HG02938 (cell line): ENCODE results near the gene FGFR2.

Source experiments
- ATAC-seq: cut with Tn5 transposase; IDR thresholded peaks from one replicate; pipeline ENCODE4 v1.9.1; 2021; ENCODE audit warnings: mild to moderate bottlenecking, moderate library complexity; ENCODE audit not compliant: unreplicated experiment

Gene FGFR2

DNA sequence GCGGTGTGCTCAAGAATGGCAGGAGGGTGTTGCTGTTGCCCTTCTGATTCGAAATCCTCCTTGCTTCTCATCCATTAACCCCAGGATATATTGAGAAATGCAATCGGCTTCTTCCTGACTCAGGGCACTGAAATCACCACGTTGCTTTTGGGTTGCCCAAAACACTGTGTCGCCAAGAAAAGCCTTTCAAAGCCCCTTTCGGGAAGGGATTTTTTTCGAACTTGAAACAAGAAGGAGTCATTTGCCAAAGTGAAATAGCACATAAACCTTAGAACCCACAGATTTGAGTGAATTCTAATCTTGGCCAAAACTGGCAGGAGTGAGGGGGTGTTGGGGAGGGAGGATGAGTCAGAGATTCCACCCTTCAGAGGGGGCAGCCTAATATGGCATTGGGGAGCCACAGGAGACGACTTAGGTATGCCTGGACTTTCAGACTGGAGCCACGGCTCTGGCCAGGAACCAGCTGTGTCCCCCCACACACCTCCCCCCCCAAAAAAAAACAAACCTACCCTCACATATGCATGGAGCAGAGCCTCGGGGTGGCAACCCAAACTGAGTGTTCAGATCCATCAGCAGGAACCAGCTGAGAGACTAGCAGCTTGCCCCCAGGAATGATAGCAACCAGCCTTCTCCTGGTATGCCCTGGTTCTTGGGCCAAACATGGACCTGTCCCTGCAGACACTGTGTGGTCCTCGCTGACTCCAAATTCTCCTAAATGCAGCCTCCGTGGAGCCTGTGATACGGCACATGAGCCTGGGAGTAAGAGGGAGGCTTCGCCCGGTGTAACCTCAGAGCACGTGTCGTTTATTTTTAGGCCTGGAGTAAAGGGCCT, 138.4 kb downstream of the FGFR2 start:
- ATAC-seq = no peak

DNA sequence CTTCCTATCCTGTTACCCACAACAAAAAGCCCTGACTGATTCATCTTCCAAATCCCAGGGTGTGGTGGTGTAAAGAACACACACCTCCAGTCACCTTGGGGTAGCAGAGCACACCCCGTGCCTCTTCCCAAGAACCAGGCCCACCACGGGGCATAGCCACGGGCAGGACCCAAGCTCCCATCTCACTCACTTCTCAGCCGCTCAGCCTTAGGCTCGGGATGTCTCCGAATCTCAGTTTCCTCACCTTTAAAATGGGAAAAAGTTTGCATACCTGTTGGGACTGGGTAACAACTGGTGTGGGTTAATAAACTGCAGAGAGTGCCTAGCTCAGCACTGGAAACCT, 139.0 kb downstream of the FGFR2 start:
- ATAC-seq = no peak

- no peak for ATAC-seq
Observed at GRCh38 chr10:121457729-121458128, 140.5 kb downstream of the FGFR2 start.

- no peak for ATAC-seq
Observed at GRCh38 chr10:121455377-121455776, 142.9 kb downstream of the FGFR2 start.

- ATAC-seq = no peak
Observed at GRCh38 chr10:121454781-121455180, 143.5 kb downstream of the FGFR2 start.

DNA sequence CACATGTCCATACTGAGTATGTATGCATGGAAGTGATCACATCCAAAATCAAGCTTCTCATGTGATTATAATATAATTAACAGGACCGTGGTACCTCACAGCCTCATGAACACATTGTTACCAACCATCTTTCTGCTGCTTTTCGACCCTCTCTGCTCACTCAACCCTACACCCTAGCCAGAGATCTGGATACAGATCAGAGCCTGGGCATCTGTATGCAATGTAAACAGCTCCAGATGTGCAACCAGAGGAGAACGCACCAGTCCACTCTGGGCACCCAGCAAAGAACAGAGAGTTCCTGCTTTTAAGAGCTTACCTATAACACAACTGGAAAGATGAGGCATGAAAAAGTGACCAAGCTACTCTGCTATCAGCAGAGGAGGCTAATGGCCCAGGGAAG, 145.1 kb downstream of the FGFR2 start:
- ATAC-seq = no peak

DNA sequence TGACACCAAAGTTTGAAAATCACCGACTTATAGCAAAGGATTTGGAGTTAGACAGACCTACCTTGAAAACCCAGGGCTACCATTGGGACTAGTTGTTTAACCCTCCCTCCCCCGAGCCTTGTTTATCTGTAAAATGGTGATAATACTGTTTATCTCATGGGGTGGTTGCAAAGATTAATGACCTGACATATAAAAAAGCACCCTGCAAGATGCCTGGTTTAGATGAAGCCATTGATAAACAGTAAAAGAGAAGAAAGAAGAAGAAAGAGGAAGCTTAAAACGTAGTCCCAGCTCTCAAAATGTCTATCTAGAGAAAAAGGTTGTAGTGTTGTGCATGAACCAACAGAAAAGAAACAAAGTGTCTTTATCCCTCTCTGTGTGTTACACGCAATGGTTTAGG, 145.7 kb downstream of the FGFR2 start:
- no peak for ATAC-seq

GRCh38 chr10:121450247-121450646, 148.0 kb downstream of the FGFR2 start:
- no peak for ATAC-seq

DNA sequence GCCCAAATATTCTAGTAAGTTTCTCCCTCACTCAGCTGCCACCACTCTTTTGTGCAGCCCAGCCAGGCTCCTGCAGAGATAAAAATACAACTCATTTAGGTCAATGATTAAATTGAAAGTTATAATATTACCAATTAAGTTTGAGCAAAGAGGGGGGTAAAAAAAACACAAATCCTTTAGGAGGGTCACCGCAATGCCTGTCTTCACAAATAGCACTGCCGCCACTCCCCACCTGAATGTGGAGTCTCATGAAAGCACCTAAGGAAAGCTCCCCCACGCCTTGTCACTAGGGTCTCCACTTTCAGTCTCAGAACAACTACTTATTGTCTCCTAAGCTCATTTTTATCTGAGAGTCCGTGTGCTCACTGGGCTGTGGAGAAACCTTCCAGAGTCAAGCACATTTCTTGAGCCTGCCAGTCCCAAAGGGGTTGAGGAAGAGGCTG, 148.7 kb downstream of the FGFR2 start:
- ATAC-seq = peak; percentile 16

DNA sequence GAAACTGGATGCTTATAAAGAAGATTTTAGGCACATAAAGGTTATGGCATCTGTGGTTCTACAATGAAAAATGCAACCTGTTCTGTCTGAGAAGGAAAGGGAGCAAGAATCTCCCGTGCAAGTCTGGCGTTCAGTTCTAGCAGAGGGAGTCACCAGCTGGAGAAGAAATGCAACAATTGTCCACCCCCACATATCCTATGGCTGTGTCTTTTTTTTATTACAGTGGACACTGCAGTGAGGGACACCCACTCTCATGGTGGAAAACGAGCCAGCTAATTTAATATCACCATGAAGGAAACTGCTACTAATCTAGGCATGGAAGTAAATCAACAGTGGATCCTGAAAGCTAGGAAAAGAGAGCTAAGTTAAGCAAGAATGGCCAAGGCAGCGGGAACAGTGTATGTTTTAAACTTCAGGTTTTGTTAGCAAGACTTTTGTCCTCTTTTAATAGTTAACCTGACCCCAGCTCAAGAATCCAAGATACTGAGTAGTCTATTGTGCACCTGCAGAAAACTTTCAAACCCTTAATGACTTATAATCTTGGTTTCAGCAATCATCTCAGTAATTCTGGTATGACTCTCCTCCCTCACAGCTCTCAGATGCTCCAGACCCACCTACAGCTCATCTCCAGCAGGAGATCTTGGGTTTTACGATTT, 149.3 kb downstream of the FGFR2 start:
- peak; percentile 98 for ATAC-seq

- ATAC-seq = no peak
Observed at GRCh38 chr10:121444520-121445165, 153.6 kb downstream of the FGFR2 start.

DNA sequence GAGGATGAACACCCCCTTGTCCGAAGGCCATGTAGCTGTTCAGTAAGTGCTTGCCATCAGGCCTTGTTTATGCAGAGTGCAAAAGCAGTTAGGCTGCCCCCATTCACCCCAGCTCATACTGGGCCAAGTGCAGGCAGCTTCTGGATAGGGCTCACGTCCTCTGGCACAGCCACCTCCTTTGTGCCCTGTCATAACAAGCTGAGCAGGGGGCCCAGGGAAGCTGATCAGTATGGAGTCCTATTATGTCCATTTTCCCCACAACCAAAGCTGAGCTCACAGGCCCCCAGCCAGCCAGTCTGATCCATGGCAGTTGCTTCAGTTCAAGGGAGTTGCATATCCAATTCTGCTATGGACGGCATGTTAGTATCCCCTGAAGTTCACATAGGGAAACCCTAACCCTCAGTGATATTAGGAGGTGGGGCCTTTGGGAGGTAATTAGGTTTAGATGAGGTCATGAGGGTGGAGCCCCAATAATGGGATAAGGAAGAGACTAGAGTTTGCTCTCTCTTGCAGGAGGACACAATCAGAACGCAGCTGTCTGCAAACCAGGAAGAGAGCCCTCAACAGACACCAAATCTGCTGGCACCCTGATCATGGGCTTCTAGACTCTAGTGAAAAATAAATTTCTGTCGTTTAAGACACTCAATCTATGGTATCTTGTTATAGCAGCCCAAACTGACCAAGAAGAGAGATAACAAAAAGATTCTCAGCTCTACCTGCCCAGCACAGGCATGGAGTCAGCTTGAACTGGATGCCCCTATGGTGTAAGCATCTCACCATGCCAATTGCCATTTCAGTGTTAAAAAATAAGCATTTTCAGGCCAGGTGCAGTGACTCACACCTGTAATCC, 155.9 kb downstream of the FGFR2 start:
- ATAC-seq = no peak

DNA sequence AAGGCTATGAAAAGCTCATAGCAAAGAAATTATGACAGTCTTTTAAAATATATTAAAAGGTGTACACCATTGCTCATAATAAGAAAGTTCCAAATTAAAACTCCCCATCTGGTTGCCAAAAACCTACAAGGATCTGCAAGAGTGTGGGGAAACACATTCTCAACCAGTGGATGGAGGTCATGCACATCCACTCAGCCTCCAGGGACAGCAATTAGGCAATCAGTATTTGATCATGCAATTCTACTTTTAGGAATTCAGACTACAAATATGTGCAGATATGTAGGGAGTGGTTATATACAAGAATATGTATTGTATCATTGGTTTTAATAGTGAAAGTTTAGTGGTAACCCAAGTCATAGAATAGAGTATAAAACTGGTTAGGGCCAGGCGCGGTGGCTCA, 157.8 kb downstream of the FGFR2 start:
- ATAC-seq = no peak

DNA sequence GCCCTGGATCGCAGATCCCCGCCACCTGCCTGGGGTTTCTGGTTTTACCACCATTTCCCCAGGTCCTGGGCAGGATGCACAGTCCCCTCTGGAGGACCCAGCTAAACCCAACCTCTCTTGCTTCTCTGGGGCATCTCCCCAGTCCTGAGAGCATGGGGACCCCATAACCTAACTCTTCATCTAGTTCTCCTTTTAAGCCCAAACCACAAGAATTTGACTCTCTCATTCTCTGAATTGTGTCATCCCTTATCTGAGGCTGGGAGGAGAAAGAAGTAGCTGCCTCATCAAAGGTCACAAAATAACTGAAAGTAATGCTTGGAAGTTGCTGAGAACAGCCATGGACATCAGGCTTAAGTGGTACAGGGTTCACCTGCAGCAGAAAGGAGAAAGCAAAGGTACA, 159.9 kb downstream of the FGFR2 start:
- ATAC-seq = peak; percentile 46

DNA sequence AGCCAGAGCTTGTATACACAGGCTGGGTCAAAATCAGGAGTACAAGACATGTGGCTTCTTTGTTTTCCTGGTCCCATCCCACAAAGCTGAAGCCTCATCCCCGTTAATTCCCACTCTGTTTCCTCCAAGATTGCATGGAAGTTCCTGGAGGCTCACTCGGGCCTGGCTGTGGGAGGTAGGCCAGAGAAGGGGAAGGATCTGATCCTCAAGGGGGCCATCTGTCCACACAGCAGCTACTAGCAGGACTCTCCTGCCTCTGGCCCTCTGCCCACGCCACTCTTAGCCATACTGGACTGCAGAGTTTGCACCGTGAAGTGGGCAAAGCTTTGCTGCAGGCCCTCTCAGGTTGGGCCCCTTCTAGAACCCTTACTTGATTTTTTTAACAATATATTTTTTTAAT, 160.6 kb downstream of the FGFR2 start:
- ATAC-seq = no peak

DNA sequence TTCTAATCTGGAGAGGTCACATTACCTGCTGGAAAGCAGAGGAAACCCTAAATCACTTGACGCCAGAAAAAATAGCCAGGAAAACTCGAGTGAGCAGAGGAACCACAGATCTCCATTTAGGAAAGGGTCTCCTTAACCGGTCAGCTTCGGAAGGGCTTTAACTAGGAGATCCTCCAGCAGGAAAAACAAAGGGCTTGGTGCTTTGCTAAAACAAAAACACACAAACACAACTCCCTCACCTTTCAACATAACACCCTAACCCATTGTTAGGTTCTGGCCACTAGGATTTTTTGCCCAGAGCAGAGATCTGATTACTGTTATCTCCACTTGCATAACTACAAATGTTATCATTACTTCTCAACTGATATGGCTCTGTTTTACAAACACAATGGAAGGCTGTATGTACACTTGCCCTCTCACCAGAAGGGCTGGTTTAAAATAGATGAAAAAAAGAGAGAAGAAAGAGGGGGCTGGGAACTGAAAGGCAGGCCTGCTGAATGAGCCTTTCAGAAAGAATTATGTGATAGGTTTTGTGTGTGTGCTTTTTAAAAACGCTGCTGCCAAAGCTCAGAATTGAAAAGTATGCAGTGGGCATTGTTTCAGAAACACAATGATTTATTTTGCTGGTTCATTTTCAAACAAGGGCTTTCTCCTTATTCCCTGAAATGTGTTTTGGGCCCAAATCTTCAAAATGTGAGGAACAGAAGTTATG, 161.5 kb downstream of the FGFR2 start:
- no peak for ATAC-seq

DNA sequence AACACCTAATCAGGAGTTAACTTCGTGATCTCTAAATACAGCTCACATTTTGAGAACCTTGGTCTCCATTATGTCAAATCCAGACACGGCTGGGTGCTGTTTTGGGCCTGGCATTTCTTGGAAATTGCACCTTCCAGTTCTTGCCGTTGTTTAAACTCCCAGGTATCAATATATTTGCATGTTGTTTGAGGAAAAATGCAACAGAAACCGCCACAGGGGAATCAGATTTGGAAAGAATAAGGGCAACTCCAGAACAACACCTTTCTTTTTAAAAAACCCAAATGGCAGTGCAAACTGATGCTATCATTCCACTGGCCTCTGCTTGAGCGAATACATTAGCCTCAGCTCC, 162.0 kb downstream of the FGFR2 start:
- no peak for ATAC-seq

DNA sequence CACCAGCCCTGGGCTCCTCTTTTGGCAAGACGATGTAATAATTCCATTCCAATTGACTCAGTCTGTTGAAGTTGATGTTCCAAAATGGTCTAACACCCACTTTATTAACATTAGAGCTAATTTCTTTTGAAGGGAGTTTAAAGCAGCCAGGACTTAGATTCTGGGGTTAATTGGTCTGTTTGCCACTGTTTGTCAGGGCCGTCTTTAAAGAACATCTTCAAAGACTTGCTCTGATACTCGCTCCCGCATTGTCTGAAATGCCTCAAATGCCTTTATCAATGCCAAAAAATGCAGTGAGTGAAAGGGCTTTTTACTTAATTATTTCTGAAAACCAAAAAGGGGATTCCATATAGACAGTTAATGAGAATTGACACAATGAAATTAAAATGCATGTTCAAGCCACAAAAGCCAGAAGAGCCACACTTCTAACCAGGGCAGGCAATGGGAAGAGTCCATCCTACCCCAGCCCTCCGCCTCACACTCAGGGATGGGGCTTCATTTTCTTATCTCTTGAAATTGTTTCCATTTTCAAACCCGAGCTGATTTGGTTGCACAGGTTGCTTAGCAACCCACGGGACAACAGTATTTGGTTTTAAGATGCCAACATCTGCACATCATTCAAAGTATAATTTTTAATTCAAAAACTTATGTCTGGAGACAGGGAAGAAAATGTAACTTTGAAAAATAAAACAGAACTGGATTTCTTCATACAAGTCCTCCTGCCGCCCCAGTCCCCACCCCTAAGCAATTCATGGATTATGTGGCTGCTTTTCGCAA, 163.0 kb downstream of the FGFR2 start:
- ATAC-seq = no peak

DNA sequence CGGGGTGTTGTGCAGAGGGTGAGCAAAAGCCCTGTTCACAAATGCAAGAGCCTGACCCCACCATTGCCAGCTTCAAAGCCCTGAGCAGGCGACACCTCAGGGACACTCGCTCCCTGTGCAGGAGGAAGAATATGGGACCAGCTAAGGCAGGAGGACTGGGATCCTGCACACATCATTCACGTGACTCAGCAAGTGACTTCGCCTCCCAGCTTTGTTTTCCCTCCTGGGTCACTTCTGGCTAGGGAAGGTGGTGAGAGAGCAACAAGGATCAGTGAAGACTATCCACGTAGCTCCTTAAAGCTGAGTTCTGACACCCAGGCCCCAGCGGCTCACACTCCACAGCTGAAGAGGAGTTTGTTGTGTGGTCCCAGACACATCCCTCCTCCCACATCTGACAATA, 164.3 kb downstream of the FGFR2 start:
- no peak for ATAC-seq

DNA sequence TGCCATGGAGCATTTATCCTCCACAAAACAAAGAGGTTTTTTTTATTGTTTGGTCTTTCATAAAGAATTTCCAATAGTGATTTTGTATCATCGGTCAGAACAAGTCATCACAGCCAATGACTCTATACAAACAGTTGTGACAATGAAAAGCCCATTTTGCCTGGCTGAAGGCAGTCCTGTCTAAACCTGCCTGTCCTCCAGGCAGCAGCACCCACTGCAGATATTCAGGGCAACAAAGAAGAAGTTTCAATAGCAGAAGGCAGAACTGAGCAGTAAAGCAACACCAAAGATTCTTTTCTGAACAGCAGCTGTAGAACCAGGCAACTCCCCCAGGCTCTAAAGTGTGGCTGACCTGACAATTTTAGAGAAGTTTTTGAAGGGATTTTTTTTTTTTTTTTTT, 169.4 kb downstream of the FGFR2 start:
- ATAC-seq = no peak
